Ovary (tissue), 9 donors: ENCODE results near the gene FHOD1. TPM values are rescaled to one million over a fixed set of nuclear protein-coding genes. Genes with fewer than 3 reads are reported as not detected.

Source experiments
- DNase-seq, 5 donors: peaks; one replicate each; pipeline ENCODE4 v3.0.0-alpha.2; 2019 to 2020
- H3K27ac ChIP-seq, 2 donors: fragments of 200-600 bp; one replicate each; pipeline versions ENCODE4 v1.5.1 to v1.8.0; 2019 to 2022
- H3K27me3 ChIP-seq: fragments of 200-600 bp; one replicate; pipeline ENCODE4 v1.8.0; 2022
- H3K36me3 ChIP-seq: fragments of 200-600 bp; sonication (generic); one replicate; pipeline ENCODE4 v1.5.1; 2019
- H3K4me1 ChIP-seq: one replicate; pipeline ENCODE4 v1.8.1; 2013; ENCODE audit warnings: mild to moderate bottlenecking, moderate library complexity; ENCODE audit not compliant: insufficient read depth
- H3K4me3 ChIP-seq: fragments of 200-600 bp; sonication (generic); one replicate; pipeline ENCODE4 v1.5.1; 2017
- H3K9me3 ChIP-seq, 2 donors: fragments of 200-600 bp in 1 of 2; sonication (generic) in 1 of 2; one replicate each; pipeline versions ENCODE4 v1.5.1 to v1.8.1; 2013 to 2019; ENCODE audit warnings: mild to moderate bottlenecking in 1 of 2, moderate library complexity in 1 of 2
- EP300 ChIP-seq: sonication (generic); formaldehyde crosslinking; IDR thresholded peaks from one replicate; pipeline ENCODE4 v1.6.1; 2017; ENCODE audit warnings: antibody characterized with exemption
- POLR2A ChIP-seq: fragments of 450-650 bp; IDR thresholded peaks from one replicate; pipeline ENCODE4 v1.6.1; 2017; ENCODE audit warnings: antibody characterized with exemption, mild to moderate bottlenecking, moderate library complexity
- WGBS, 3 donors: extraction: QIAGEN DNeasy Blood & Tissue Kit in 1 of 3; methylation state at CpG; one replicate each; pipeline versions ENCODE4 v1.1.5 to v1.1.7; 2013 to 2017; 5-methylcytosine and 5-hydroxymethylcytosine counted together
- intact Hi-C, 4 donors: fragments of 100-400 bp; cut with DNase I; formaldehyde crosslinking; loops; one replicate each; pipeline versions ENCODE4 v1.11.0 to v1.15.1; 2022 to 2023
- polyA plus RNA-seq, 2 donors: library from polyadenylated mRNA; stranded (reverse); fragments of 200-250 nt in 1 of 2; fragments of 350-450 nt in 1 of 2; fragmentation: Illumina TruSeq in 1 of 2; extraction: RNeasy Lipid Tissue Mini Kit (QIAGEN cat#74804) in 1 of 2; gene quantifications; one replicate each; pipeline ENCODE4 v1.2.3, GENCODE V29; 2013 to 2014
- total RNA-seq, 7 donors: library from RNA; depleted of rRNA in 2 of 7; stranded (reverse); fragments of >200 nt in 2 of 7; fragmentation: NEBNext Ultra II Directional in 3 of 7; extraction: Animal tissue kit (Norgen Biotek cat#: 25700) in 3 of 7; gene quantifications; one replicate each; pipeline versions ENCODE4 v1.1.0 to v1.2.4, GENCODE V29; 2016 to 2023
- TF ChIP-seq, protein P1 (sequence below), 3 donors: fragments of 450-650 bp in 2 of 3; fragments of 200-600 bp in 1 of 3; IDR thresholded peaks; one replicate each; pipeline versions ENCODE4 v1.5.1 to v1.8.0; 2016 to 2022; ENCODE audit warnings: antibody characterized with exemption in 3 of 3, mild to moderate bottlenecking in 1 of 3
- donor health status: DM: no; HTN: no; CAD: no; lungs with moderate emphysema.
- donor health status: DM: no; HTN: no; CAD: no.
- donor health status: Bipolar disorder and iron deficiency.
- donor health status: DM: yes; HTN: yes; CAD: no.
- donor health status: DM: no; HTN: no; CAD: no.
- donor health status: DM: yes; HTN: yes; CAD: no.

Gene FHOD1
- total and polyA plus RNA-seq, 9 donors, result 16.0 to 84.2 (median 36.9) TPM

DNA sequence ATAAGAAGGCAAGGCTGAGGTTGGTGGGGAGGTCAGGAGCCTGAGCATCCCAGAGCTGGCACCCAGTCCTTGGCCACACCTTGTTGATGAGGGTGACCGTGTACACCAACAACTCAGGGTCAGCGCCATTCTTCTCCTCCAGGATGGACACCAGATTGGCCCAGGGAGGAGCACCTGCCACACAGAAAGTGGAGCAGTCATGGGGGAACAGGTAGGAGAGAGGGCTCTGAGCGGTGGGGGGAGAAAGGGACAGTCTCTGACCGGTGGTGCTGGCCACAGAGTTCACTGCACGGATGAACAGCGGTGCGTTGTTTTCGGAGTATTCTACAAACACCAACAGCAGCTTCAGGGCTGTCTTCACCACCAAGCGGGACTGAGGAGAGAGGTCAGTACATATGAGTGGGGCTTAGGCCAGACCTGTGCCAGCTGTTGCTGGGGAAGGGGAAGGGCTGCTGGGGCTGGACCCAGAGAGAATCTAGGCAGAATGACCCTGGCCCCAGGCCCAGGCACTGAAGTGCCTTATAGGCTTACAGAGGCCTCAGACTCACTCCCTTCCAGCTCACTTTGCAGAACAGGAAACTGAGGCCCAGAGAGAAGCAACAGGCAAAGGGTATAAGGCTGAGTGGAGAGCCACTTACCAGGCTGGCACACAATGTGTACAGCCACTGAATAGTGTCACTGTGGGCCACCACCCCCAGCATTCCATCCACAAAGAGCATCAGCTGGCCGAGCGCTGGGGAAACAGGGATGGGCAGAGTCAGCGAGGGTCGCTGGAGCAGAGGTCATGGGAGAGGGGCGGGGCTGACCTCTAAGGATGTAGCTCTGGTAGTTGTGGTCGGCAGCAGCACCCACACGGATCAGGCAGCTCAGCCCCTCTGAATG lies 9.6 kb downstream of the FHOD1 start:
- intact Hi-C loops, result no loop called here
- no peaks in the 10 kb centered on the region for H3K27me3 ChIP-seq
- H3K27ac ChIP-seq, result no peak overlapping the region
- no peaks in the 10 kb centered on the region for H3K9me3 ChIP-seq
- TF ChIP-seq EP300 (no peak), POLR2A (no peak)
- TF ChIP-seq, protein P1, sequence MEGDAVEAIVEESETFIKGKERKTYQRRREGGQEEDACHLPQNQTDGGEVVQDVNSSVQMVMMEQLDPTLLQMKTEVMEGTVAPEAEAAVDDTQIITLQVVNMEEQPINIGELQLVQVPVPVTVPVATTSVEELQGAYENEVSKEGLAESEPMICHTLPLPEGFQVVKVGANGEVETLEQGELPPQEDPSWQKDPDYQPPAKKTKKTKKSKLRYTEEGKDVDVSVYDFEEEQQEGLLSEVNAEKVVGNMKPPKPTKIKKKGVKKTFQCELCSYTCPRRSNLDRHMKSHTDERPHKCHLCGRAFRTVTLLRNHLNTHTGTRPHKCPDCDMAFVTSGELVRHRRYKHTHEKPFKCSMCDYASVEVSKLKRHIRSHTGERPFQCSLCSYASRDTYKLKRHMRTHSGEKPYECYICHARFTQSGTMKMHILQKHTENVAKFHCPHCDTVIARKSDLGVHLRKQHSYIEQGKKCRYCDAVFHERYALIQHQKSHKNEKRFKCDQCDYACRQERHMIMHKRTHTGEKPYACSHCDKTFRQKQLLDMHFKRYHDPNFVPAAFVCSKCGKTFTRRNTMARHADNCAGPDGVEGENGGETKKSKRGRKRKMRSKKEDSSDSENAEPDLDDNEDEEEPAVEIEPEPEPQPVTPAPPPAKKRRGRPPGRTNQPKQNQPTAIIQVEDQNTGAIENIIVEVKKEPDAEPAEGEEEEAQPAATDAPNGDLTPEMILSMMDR (IDR thresholded peaks at IDR 0.05), result no peak
- peaks cover 3% of the 10 kb centered on the region for H3K4me1 ChIP-seq
- H3K36me3 ChIP-seq, result no peaks in the 10 kb centered on the region
- no peak for DNase-seq
- H3K4me3 ChIP-seq, result no peak overlapping the region
- WGBS, 3 donors, result 66 to 72% (median 72%) methylated on average over 16 of the region's 16 CpGs

DNA sequence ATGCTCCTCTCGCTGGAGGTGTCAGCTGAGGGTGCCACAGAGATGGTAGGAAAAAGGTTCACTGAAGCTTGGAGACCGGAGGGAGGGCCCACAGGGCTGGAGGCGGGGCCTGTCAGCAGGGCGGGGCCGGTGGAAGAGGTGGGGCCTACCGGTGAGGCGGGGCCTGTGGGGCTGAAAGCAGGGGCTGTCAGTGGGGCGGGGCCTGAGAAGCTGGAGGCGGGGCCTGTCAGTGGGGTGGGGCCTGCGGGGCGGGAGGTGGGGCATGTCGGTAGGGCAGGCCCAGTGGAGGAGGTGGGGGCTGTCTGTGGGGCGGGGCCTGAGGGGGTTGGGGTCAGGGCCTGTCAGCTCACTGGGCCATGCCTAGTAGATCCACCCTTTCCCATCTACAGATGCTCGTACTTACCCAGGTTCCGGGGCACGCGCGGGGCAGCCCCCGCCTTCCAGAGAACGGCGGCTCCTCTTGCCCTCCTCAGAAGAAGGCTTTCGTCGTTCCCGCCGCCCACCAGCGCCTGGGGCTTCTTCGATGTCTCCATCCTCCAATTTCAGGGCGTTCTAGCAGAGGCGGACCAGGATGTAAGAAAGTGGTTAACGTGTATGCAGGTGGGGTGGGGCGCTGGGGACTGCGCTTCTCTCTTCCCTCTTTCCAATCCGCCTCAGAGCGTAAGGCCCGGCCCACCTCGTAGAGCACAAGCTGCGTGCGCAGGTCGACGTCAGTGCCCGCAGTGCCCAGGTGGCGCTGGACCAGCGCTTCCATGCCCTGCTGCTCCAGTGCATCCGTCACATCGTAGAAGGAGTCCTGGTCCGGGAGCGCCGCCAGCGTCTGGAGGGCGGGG lies 10.5 kb downstream of the FHOD1 start:
- Histone ChIP-seq H3K4me3 (no peak overlapping the region), H3K27me3 (no peaks in the 10 kb centered on the region), H3K9me3 (no peaks in the 10 kb centered on the region), H3K36me3 (no peaks in the 10 kb centered on the region), H3K4me1 (peaks cover 3% of the 10 kb centered on the region), H3K27ac (no peak overlapping the region)
- TF ChIP-seq EP300, result no peak
- TF ChIP-seq, protein P1 (IDR thresholded peaks at IDR 0.05), result no peak
- no peak for TF ChIP-seq POLR2A
- intact Hi-C loops, result no loop called here
- 74 to 78% (median 76%) methylated on average over 47 to 50 of the region's 50 CpGs for WGBS, 3 donors
- DNase-seq, result peak in 3 of 5 donors; percentile 48 to 70 (median 55)

DNA sequence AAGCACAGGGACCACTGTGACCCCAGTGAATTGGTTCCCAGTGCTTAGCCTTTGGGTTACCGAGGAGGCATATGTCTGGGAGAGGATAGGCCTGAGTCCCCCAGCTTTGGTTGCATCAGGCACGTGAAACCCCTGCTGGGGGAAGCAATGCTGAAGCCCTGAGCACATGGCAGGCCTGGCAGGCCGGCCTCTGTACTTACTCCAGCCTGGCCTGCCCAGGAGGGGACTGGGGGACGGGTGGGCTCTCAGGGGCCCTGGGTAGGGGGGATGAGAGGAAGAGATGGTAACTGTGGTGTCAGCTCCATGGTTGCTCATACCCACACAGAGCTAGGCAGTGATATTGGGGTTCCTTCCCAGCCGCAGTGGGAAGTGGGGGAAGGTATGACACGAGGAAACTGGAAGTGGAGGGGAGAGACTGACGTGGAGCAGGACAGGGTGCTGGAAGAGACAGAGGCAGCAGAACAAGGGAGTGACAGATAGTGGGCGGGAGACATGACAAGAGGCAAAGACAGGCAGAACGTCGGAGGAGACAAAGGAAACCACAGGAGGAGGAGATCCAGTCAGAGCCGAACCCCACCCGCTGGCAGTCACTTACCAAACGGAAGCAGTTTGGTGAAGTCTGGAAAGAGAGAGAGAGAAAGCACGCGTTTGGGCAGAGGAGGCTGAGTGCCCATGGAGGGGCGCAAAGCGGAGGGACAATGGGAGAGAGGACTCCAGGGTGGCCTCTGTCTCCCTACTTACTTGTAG lies 11.3 kb downstream of the FHOD1 start:
- no peak overlapping the region for H3K4me3 ChIP-seq
- H3K27me3 ChIP-seq, result no peaks in the 10 kb centered on the region
- no peak for DNase-seq
- 84 to 87% (median 85%) methylated on average over 17 of the region's 17 CpGs for WGBS, 3 donors
- no peaks in the 10 kb centered on the region for H3K9me3 ChIP-seq
- no peaks in the 10 kb centered on the region for H3K4me1 ChIP-seq
- H3K27ac ChIP-seq, result no peak overlapping the region
- intact Hi-C loops, result no loop called here
- TF ChIP-seq EP300 (no peak), POLR2A (no peak)
- TF ChIP-seq, protein P1 (IDR thresholded peaks at IDR 0.05), result no peak
- no peaks in the 10 kb centered on the region for H3K36me3 ChIP-seq

DNA sequence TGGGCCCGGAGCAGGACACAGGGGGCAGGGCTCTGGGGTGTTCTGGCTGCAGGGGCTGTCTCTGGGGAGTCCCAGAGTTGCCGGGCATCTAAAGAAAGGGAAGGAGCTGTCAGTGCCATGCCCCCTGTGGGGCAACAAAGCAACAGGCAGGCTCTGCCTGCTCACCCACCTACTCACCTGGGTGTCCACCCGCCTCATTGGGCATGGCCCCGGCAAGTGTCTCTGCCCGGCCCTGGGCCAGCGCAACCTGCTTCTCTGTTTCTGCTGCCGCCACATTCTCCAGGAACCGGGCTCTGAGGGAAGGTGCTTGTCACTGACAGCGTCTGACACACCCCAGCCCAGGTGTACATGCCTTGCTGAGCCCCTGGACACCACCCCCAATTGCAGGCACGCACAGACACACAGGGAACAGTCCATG lies 13.1 kb downstream of the FHOD1 start:
- Histone ChIP-seq H3K9me3 (no peaks in the 10 kb centered on the region), H3K36me3 (no peaks in the 10 kb centered on the region), H3K4me1 (no peaks in the 10 kb centered on the region), H3K4me3 (no peak overlapping the region), H3K27ac (no peak overlapping the region), H3K27me3 (no peaks in the 10 kb centered on the region)
- TF ChIP-seq, protein P1 (IDR thresholded peaks at IDR 0.05), result no peak
- TF ChIP-seq POLR2A, result no peak
- TF ChIP-seq EP300, result no peak
- no peak for DNase-seq
- WGBS, 3 donors, result 85 to 88% (median 87%) methylated on average over 10 of the region's 10 CpGs
- intact Hi-C loops, result no loop called here
